Mucosa of descending colon (tissue), 3 donors: ENCODE measurements around the gene EXOC6B. TPM values are rescaled to one million over a fixed set of nuclear protein-coding genes. Genes with fewer than 3 reads are reported as not detected.
A peak's percentile ranks its signal among the peaks of the same experiment; 100 is the strongest.

ENCODE experiments used
- ATAC-seq: fragments of 200-7000 bp; cut with Tn5 transposase; one replicate; pipeline ENCODE4 v1.9.1; 2020; ENCODE audit warnings: mild to moderate bottlenecking, moderate library complexity
- DNase-seq, 3 donors: peaks; one replicate each; pipeline ENCODE4 v3.0.0-alpha.2; 2020
- H3K36me3 ChIP-seq: fragments of 200-600 bp; one replicate; pipeline ENCODE4 v1.8.0; 2021; ENCODE audit warnings: low read depth, mild to moderate bottlenecking
- H3K4me1 ChIP-seq: fragments of 200-600 bp; one replicate; pipeline ENCODE4 v1.8.0; 2021; ENCODE audit warnings: low read depth, mild to moderate bottlenecking
- H3K4me3 ChIP-seq: fragments of 200-600 bp; one replicate; pipeline ENCODE4 v1.8.0; 2021; ENCODE audit warnings: mild to moderate bottlenecking
- H3K9me3 ChIP-seq: fragments of 200-600 bp; one replicate; pipeline ENCODE4 v1.8.0; 2021; ENCODE audit warnings: mild to moderate bottlenecking
- intact Hi-C, 2 donors: fragments of 100-400 bp; cut with DNase I in 1 of 2; cut with micrococcal nuclease in 1 of 2; formaldehyde crosslinking; loops; one replicate each; pipeline versions ENCODE4 v1.11.0 to v1.11.1; 2022; cut with DNase I, micrococcal nuclease
- total RNA-seq, 3 donors: library from RNA; stranded (reverse); fragmentation: NEBNext Ultra II Directional in 2 of 3; extraction: Animal tissue kit (Norgen Biotek cat#: 25700) in 2 of 3; gene quantifications; one replicate each; pipeline versions ENCODE4 v1.2.1 to v1.2.4, GENCODE V29; 2021 to 2023
- TF ChIP-seq, protein P1 (sequence below): fragments of 200-600 bp; IDR thresholded peaks from one replicate; pipeline ENCODE4 v1.8.0; 2022; ENCODE audit warnings: antibody characterized with exemption, mild to moderate bottlenecking
- donor health status: DM: no; HTN: no; CAD: no; lungs with moderate emphysema.
- donor health status: DM: no; HTN: no; CAD: no.
- donor health status: DM: no; HTN: yes; CAD: no.

Gene EXOC6B
- total RNA-seq, 3 donors from 2014 or later: 19.4 to 52.4 (median 28.8) TPM

DNA sequence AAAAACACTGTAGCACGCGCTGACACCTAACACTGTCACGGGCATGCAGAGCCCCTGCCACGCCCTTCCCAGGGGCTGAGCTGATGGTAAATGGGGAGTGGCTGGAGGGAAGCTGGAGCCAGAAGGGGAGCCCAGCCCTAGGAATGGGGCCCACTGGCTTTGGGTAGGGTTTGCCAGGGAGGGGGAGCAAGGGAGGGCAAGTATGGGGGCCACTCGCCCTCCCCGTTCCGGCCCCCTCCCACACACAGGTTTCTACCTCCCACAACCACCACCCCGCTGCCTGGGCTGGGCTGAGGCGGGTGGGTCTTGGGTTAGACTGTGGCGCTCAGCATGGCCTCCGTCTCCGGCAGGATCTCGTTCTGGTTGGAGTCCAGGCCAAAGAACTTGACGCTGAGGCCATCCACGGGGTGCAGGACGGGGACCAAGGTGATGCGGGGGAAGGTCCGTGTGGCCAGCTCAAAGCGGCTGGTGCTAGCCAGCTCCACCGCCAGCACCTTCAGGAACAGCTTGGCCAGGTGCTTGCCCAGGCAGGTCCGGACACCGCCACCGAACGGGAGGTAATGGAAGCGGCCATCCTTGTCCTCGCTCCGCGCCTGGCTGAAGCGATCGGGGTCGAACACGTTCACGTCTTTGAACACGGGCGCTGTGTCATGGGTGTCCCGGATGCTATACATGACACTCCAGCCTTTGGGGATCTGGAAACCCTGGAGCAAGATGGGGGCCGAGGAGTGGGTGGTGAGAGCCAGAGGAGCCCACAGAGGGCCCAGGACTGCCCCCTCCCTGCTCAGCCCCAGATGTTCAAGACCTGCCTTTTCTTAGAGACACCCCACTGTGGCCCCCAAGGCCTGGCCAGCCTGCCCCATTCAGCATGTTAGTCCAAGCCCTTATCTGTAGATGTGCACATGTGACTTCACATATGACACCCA is 693.7 kb downstream of the EXOC6B start:
- TF ChIP-seq, protein P1, sequence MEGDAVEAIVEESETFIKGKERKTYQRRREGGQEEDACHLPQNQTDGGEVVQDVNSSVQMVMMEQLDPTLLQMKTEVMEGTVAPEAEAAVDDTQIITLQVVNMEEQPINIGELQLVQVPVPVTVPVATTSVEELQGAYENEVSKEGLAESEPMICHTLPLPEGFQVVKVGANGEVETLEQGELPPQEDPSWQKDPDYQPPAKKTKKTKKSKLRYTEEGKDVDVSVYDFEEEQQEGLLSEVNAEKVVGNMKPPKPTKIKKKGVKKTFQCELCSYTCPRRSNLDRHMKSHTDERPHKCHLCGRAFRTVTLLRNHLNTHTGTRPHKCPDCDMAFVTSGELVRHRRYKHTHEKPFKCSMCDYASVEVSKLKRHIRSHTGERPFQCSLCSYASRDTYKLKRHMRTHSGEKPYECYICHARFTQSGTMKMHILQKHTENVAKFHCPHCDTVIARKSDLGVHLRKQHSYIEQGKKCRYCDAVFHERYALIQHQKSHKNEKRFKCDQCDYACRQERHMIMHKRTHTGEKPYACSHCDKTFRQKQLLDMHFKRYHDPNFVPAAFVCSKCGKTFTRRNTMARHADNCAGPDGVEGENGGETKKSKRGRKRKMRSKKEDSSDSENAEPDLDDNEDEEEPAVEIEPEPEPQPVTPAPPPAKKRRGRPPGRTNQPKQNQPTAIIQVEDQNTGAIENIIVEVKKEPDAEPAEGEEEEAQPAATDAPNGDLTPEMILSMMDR: no peak
- no peak overlapping the region for H3K4me3 ChIP-seq
- no peaks in the 10 kb centered on the region for H3K4me1 ChIP-seq
- no peaks in the 10 kb centered on the region for H3K36me3 ChIP-seq
- ATAC-seq (no peak), DNase-seq (no peak)
- no peaks in the 10 kb centered on the region for H3K9me3 ChIP-seq
- intact Hi-C loops: no loop called here

GRCh38 chr2:72131371-72131891 is 694.4 kb downstream of the EXOC6B start:
- DNase-seq (no peak), ATAC-seq (no peak)
- Histone ChIP-seq H3K9me3 (no peaks in the 10 kb centered on the region), H3K4me1 (no peaks in the 10 kb centered on the region), H3K4me3 (no peak overlapping the region), H3K36me3 (no peaks in the 10 kb centered on the region)
- TF ChIP-seq, protein P1: no peak
- intact Hi-C loops: no loop called here

GRCh38 chr2:72130659-72131360 is 695.0 kb downstream of the EXOC6B start:
- ATAC-seq (no peak), DNase-seq (no peak)
- no peaks in the 10 kb centered on the region for H3K9me3 ChIP-seq
- H3K4me3 ChIP-seq: no peak overlapping the region
- H3K36me3 ChIP-seq: no peaks in the 10 kb centered on the region
- intact Hi-C loops: no loop called here
- H3K4me1 ChIP-seq: no peaks in the 10 kb centered on the region
- TF ChIP-seq, protein P1: no peak

GRCh38 chr2:72129681-72130340 is 696.0 kb downstream of the EXOC6B start:
- intact Hi-C loops: no loop called here
- TF ChIP-seq, protein P1: no peak
- H3K9me3 ChIP-seq: no peaks in the 10 kb centered on the region
- H3K4me1 ChIP-seq: no peaks in the 10 kb centered on the region
- ATAC-seq: no peak
- H3K36me3 ChIP-seq: no peaks in the 10 kb centered on the region
- H3K4me3 ChIP-seq: no peak overlapping the region
- DNase-seq: no peak

DNA sequence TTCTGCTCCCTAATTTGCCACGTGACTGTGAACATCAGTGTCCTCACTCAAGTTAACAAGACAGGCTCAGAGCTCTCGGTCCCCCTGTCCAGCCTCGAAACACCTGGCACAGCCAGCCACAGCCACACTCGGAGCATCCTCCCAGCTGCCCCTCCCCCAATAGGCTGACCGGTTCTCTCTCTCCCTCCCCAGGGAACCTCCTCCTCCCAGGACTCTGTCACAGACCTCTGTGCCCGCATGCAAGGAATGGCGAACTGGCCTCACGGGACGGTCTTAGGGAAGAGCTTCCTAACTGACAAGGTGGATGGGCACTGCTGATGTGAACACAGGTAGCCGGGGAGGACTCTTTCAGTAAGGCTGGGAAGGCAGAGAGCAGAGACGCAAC is 697.0 kb downstream of the EXOC6B start:
- no peaks in the 10 kb centered on the region for H3K4me1 ChIP-seq
- intact Hi-C loops: no loop called here
- H3K4me3 ChIP-seq: no peak overlapping the region
- no peaks in the 10 kb centered on the region for H3K36me3 ChIP-seq
- DNase-seq: peak in 1 of 3 donors; percentile 19
- ATAC-seq: no peak
- TF ChIP-seq, protein P1: no peak
- no peaks in the 10 kb centered on the region for H3K9me3 ChIP-seq
